Loucy (cell line): ENCODE results near the gene NLGN4Y.

Experiments used
- CTCF ChIP-seq: fragments of 200-600 bp; sonication (generic); conservative IDR thresholded peaks from 2 replicates; pipeline ENCODE4 v1.5.1; 2014; ENCODE audit warnings: mild to moderate bottlenecking, antibody characterized with exemption, low read length
- EZH2phosphoT487 ChIP-seq: fragments of 200-600 bp; IDR thresholded peaks from 2 replicates; pipeline ENCODE4 v1.6.1; 2018; ENCODE audit warnings: antibody characterized with exemption, mild to moderate bottlenecking, moderate library complexity, borderline replicate concordance

GRCh38 chrY:14618513-14618912 lies 94.2 kb downstream of the NLGN4Y start:
- TF ChIP-seq CTCF (no peak), EZH2phosphoT487 (no peak)
